Progenitor cell of endocrine pancreas (in vitro differentiated cells): ENCODE results near the gene SMIM26. TPM values are rescaled to one million over a fixed set of nuclear protein-coding genes. Genes with fewer than 3 reads are reported as not detected.

ENCODE experiments used
- DNase-seq: peaks from one replicate; pipeline ENCODE4 v3.0.0; 2021; ENCODE audit warnings: low spot score; ENCODE audit not compliant: unreplicated experiment
- H3K27ac Mint-ChIP-seq: 2 replicates; pipeline ENCODE4 v1.8.0; 2021; ENCODE audit warnings: mild to moderate bottlenecking, moderate library complexity, mixed read lengths
- H3K27me3 Mint-ChIP-seq: 2 replicates; pipeline ENCODE4 v1.8.0; 2021; ENCODE audit warnings: mixed read lengths
- H3K36me3 Mint-ChIP-seq: 2 replicates; pipeline ENCODE4 v1.8.0; 2022; ENCODE audit warnings: mixed read lengths; ENCODE audit not compliant: insufficient read depth
- H3K4me1 Mint-ChIP-seq: 2 replicates; pipeline ENCODE4 v1.8.0; 2021; ENCODE audit warnings: low read depth, mixed read lengths
- H3K4me3 Mint-ChIP-seq: 2 replicates; pipeline ENCODE4 v1.8.0; 2021; ENCODE audit warnings: low read depth, mild to moderate bottlenecking, moderate library complexity, mixed read lengths
- H3K9me3 Mint-ChIP-seq: 2 replicates; pipeline ENCODE4 v1.8.0; 2021; ENCODE audit warnings: low read depth, mixed read lengths
- CTCF ChIP-seq: fragments of 200-600 bp; sonication (generic); IDR thresholded peaks from one replicate; pipeline ENCODE4 v1.5.0; 2021; ENCODE audit warnings: antibody characterized with exemption, mild to moderate bottlenecking; ENCODE audit not compliant: unreplicated experiment
- total RNA-seq: library from RNA; stranded (reverse); gene quantifications from 2 replicates; pipeline ENCODE4 v1.2.1, GENCODE V29; 2021

Gene SMIM26
- total RNA-seq, 1 donor from 2014 or later = 61.0 TPM

DNA sequence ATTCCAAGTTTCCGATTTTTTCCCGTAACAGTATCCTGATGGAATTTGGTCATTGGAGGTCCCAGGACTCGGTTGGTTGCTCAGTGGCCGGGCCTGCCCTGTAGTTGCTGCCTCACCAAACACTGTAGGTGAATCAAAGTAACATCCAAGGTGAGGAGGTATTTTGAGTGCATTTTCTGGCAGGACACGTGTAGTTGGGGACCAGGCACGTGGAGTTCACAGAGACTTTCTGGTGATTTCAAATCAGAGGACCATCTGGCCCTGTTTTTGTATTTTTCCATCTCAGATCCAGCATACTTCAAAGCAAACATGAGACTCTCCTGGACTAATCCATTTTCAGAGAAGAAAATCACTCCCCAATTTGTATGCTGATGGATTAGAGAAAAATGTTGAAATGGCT lies 10.7 kb downstream of the SMIM26 start:
- H3K27me3 Mint-ChIP-seq = no peaks in the 10 kb centered on the region
- TF ChIP-seq CTCF = no peak
- H3K9me3 Mint-ChIP-seq = no peaks in the 10 kb centered on the region
- peaks cover 5% of the 10 kb centered on the region for H3K4me1 Mint-ChIP-seq
- H3K36me3 Mint-ChIP-seq = no peaks in the 10 kb centered on the region
- DNase-seq = no peak
- H3K4me3 Mint-ChIP-seq = no peak overlapping the region
- H3K27ac Mint-ChIP-seq = no peak overlapping the region

DNA sequence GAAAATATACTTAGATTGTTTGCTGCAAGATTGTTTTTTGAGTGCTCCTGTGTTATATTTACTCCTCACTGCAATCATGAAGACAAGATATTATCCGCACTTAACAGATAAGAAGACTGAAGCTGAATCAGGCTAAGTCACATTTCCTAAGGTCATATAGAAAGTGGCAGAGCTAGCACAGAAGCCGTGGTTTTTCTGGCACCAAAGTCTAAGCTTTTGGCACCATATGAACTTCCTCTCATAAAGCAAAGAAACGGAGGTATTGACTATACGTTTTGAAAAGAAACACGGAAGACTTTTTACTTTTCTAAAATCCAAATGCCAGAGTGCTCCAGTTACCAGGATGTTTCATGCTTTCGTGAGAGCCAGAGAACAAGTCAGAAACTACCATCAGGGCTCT lies 11.3 kb downstream of the SMIM26 start:
- H3K4me3 Mint-ChIP-seq = no peak overlapping the region
- no peak for DNase-seq
- no peaks in the 10 kb centered on the region for H3K36me3 Mint-ChIP-seq
- no peaks in the 10 kb centered on the region for H3K9me3 Mint-ChIP-seq
- TF ChIP-seq CTCF = no peak
- peaks cover 1% of the 10 kb centered on the region for H3K4me1 Mint-ChIP-seq
- no peak overlapping the region for H3K27ac Mint-ChIP-seq
- peaks cover under 1% of the 10 kb centered on the region for H3K27me3 Mint-ChIP-seq

- Mint-ChIP-seq H3K4me1 (no peaks in the 10 kb centered on the region), H3K9me3 (no peaks in the 10 kb centered on the region), H3K36me3 (no peaks in the 10 kb centered on the region), H3K27ac (no peak overlapping the region), H3K27me3 (peaks cover 7% of the 10 kb centered on the region), H3K4me3 (no peak overlapping the region)
- no peak for DNase-seq
- no peak for TF ChIP-seq CTCF
Measured at GRCh38 chr20:18580012-18580411, 12.8 kb downstream of the SMIM26 start.

GRCh38 chr20:18585134-18585533 lies 17.9 kb downstream of the SMIM26 start:
- H3K36me3 Mint-ChIP-seq = no peaks in the 10 kb centered on the region
- no peak for DNase-seq
- H3K27me3 Mint-ChIP-seq = peaks cover 7% of the 10 kb centered on the region
- peaks cover 2% of the 10 kb centered on the region for H3K4me1 Mint-ChIP-seq
- TF ChIP-seq CTCF = no peak
- H3K9me3 Mint-ChIP-seq = no peaks in the 10 kb centered on the region
- H3K4me3 Mint-ChIP-seq = no peak overlapping the region
- H3K27ac Mint-ChIP-seq = no peak overlapping the region

- peak; percentile 87 for TF ChIP-seq CTCF
- peak; percentile 90 for DNase-seq
- peaks cover 2% of the 10 kb centered on the region for H3K4me1 Mint-ChIP-seq
- H3K9me3 Mint-ChIP-seq = no peaks in the 10 kb centered on the region
- H3K4me3 Mint-ChIP-seq = peak within 1 kb of the TSS; percentile 83
- peak within 1 kb of the TSS; percentile 92 for H3K27ac Mint-ChIP-seq
- H3K36me3 Mint-ChIP-seq = no peaks in the 10 kb centered on the region
- peaks cover 7% of the 10 kb centered on the region for H3K27me3 Mint-ChIP-seq
Measured at GRCh38 chr20:18587665-18588573, 20.7 kb downstream of the SMIM26 start, which contains the start of gene DTD1. Gene DTD1, plus strand, starts transcription at chr20:18588054. Its CDS starts 19 bp downstream, at chr20:18588073.
